ENCODE data around the gene PCDHA2. TPM values are rescaled to one million over a fixed set of nuclear protein-coding genes. Genes with fewer than 3 reads are reported as not detected.
"Not testable (repeated sequence)": the region's sequence is repeated elsewhere in the genome, so short reads cannot be mapped to it uniquely, and the experiment has no call there.

Gene PCDHA2
- not detected for total RNA-seq

DNA sequence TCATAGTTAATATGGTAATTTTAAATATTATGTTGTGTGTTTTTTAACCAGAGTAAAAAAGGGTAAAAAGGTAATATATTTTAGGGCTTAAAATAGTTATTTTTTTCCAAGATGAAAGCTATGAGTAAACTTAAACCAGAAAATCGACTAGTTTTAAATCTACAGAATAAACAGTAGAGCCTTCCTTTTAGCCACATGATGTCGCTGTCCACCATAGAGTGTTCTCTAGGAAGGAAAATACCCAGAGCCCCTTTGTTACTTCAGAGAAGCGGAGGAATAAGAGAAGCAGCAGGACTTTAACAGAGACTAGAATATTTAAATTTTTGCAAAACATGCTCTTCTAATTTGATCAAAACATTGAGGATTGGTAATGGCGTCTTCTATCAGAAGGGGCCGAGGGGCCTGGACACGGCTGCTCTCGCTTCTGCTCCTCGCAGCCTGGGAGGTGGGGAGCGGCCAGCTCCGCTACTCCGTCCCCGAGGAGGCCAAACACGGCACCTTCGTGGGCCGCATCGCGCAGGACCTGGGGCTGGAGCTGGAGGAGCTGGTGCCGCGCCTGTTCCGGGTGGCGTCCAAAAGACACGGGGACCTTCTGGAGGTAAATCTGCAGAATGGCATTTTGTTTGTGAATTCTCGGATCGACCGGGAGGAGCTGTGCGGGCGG lies at the start of gene PCDHA2:
TSS of gene PCDHA2 (plus strand) at position 258 of the 664 bp plus-strand sequence.
- Mint-ChIP-seq H3K27ac (no peak within 1 kb of the TSS), H3K27me3 (peaks cover 29% of the 10 kb centered on the region), H3K36me3 (peaks cover 9% of the 10 kb centered on the region), H3K4me1 (ENCODE audit: low read depth) (no peaks in the 10 kb centered on the region), H3K4me3 (no peak within 1 kb of the TSS), H3K9me3 (peaks cover 32% of the 10 kb centered on the region)
- intact Hi-C loops (cut with micrococcal nuclease), result loop anchor here (10.0 kb wide), 1 partner anchor 70 kb away; the partner anchor contains the start of gene PCDHA11
- ChIA-PET CTCF (no interaction called here), POLR2A (no interaction called here)
- DNase-seq, result no peak

DNA sequence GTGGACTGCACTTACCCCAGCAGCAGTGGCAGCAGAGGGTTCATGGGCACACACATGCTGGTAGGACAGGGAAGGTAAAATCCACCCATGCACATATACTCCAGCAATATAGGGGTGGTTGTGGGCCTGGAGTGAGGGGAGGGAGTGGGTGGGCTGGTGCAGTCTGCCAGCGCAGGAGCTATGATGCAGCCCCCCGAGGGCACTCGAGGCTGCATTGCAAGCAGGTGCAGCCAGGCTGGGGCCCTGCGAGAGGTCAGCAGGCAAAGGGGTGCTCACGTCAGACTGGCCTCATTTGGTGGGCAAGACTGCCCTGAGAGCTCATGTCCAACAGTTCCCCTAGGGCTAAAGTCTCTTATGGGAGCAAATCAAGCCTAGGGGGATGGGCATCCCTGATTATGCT lies 41.1 kb upstream of the PCDHA2 start:
- peaks cover 76% of the 10 kb centered on the region for H3K9me3 Mint-ChIP-seq
- ChIA-PET POLR2A (no interaction called here), CTCF (no interaction called here)
- DNase-seq, result no peak
- H3K27ac Mint-ChIP-seq, result no peak overlapping the region
- peaks cover 16% of the 10 kb centered on the region for H3K36me3 Mint-ChIP-seq
- no peaks in the 10 kb centered on the region for H3K4me1 Mint-ChIP-seq (ENCODE audit: low read depth)
- intact Hi-C loops (cut with micrococcal nuclease), result no loop called here
- H3K4me3 Mint-ChIP-seq, result peak overlapping the region; percentile 11
- peaks cover 9% of the 10 kb centered on the region for H3K27me3 Mint-ChIP-seq

DNA sequence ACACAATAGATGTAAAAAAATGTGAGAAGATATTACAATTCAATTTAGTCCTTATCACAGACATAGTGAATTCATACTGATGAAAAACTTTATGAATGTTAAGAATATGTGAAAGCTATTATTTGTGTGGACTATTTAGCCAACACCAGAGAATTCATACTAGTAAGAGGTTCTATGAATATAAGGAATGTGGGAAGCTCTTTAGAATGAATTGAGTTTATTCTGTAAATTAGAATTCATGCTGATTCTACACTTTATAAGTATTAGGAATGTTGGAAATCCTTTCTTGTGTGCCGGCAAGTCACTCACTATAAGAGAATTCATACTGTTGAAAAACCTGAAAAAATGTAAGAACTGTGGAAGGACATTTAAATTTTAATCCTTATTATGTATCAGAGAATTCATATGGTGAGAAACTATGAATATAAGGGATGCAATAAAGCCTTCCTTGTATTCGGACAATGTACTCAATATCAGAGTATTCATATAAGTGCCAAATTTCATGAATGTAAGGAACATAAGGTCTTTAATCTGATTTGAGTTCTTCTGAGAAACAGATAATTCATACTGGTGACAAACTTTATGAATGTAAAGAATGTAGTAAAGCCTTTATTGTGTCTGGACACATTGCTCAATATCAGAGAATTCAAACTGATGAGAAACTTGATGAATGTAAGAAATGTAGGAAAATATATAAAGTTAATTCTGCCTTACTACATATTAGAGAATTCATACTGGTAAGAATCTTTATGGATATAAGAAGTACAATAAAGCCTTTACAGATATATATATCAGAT lies 30.3 kb upstream of the PCDHA2 start:
- POLR2A ChIA-PET, result no interaction called here
- CTCF ChIA-PET, result interaction anchor here (0.5 kb wide), 1 partner anchor 347 kb away, joined by 3 read pairs; no protein-coding TSS in a partner anchor

DNA sequence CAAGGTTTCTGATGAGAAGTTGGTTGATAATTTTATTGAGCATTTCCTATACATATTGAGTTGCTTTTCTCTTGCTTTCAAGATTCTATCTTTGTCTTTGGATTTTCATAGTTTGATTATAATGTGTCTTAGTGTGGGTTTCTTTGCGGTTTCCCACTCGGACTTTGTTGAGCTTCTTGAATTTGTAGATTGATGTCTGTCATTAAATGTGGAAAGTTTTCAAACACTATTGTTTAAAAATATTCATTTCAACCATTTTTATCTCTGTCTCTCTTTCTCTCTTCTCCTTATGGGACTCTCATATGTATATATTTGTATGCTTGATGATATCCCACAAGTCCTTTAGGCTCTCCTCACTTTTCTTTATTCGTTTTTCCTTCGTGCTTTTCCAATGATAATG lies 27.2 kb upstream of the PCDHA2 start:
- DNase-seq, result no peak
- ChIA-PET POLR2A (no interaction called here), CTCF (interaction anchor here (0.6 to 1.1 kb wide), 2 partner anchors 431 to 553 kb away, joined by 3 read pairs; partner anchors contain the start of gene TAF7)
- no peaks in the 10 kb centered on the region for H3K4me1 Mint-ChIP-seq (ENCODE audit: low read depth)
- peaks cover 81% of the 10 kb centered on the region for H3K9me3 Mint-ChIP-seq
- no peak overlapping the region for H3K27ac Mint-ChIP-seq
- peaks cover 26% of the 10 kb centered on the region for H3K36me3 Mint-ChIP-seq
- H3K4me3 Mint-ChIP-seq, result no peak overlapping the region
- intact Hi-C loops (cut with micrococcal nuclease), result no loop called here
- no peaks in the 10 kb centered on the region for H3K27me3 Mint-ChIP-seq

More for the DNA sequence above, 30.3 kb upstream of the PCDHA2 start:
- intact Hi-C loops (cut with micrococcal nuclease), result no loop called here
- H3K4me3 Mint-ChIP-seq, result no peak overlapping the region
- peaks cover 86% of the 10 kb centered on the region for H3K9me3 Mint-ChIP-seq
- peaks cover 35% of the 10 kb centered on the region for H3K36me3 Mint-ChIP-seq
- DNase-seq, result no peak
- H3K27me3 Mint-ChIP-seq, result peaks cover 2% of the 10 kb centered on the region
- no peak overlapping the region for H3K27ac Mint-ChIP-seq
- no peaks in the 10 kb centered on the region for H3K4me1 Mint-ChIP-seq (ENCODE audit: low read depth)

DNA sequence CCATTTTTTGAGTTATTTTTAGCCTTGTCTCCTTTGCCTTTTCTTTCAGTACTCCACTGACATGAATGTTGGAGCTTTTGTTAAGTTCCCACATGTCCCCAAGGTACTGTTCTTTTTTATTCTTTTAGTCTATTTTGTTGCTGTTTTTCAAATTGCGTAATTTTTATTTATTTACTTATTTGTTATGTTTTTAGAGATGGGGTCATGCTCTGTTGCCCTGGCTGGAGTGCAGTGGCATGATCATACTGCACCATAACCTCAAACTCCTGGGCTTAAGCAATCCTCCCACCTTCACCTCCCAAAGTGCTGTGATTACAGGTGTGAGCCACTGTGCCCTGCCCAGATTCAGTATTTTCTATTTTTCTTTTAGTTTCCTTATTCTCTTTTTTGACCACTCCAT lies 14.1 kb upstream of the PCDHA2 start:
- peaks cover 6% of the 10 kb centered on the region for H3K36me3 Mint-ChIP-seq
- peaks cover 7% of the 10 kb centered on the region for H3K27me3 Mint-ChIP-seq
- H3K9me3 Mint-ChIP-seq, result peaks cover 73% of the 10 kb centered on the region
- H3K4me1 Mint-ChIP-seq (ENCODE audit: low read depth), result no peaks in the 10 kb centered on the region
- no peak for DNase-seq
- ChIA-PET POLR2A (no interaction called here), CTCF (no interaction called here)
- H3K27ac Mint-ChIP-seq, result no peak overlapping the region
- intact Hi-C loops (cut with micrococcal nuclease), result no loop called here
- no peak overlapping the region for H3K4me3 Mint-ChIP-seq

DNA sequence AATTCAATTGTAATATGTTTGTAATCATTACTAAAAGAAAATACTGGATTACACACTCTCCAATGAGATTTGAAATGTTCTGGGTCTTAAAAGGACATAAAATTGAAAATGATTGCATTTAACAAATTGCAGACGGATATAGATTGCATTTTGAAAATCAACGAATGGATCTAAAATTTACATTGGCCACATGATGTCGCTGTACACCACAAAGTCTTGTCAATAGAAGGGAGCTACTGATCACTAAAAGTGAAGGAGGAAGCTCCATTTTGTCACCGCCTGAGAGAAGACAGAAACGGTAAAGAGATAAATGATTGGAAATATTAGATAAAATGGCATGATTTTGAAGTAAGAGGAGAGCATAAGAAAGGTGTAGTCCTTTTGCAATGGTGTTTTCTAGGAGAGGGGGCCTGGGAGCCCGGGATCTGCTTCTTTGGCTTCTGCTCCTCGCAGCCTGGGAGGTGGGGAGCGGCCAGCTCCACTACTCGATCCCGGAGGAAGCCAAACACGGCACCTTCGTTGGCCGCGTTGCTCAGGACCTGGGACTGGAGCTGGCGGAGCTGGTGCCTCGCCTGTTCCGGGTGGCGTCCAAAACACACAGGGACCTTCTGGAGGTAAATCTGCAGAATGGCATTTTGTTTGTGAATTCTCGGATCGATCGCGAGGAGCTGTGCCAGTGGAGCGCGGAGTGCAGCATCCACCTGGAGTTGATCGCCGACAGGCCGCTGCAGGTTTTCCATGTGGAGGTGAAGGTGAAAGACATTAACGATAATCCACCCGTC lies 8.6 kb upstream of the PCDHA2 start, which contains the start of gene PCDHA1:
TSS of gene PCDHA1 (plus strand) at position 236 of the 782 bp plus-strand sequence.
- peaks cover 24% of the 10 kb centered on the region for H3K27me3 Mint-ChIP-seq
- no peak for DNase-seq
- intact Hi-C loops (cut with micrococcal nuclease), result no loop called here
- H3K4me3 Mint-ChIP-seq, result no peak within 1 kb of the TSS
- POLR2A ChIA-PET, result no interaction called here
- no peaks in the 10 kb centered on the region for H3K4me1 Mint-ChIP-seq (ENCODE audit: low read depth)
- H3K27ac Mint-ChIP-seq, result no peak within 1 kb of the TSS
- peaks cover 22% of the 10 kb centered on the region for H3K36me3 Mint-ChIP-seq
- H3K9me3 Mint-ChIP-seq, result peaks cover 56% of the 10 kb centered on the region
- CTCF ChIA-PET, result interaction anchor here (1.0 kb wide), 1 partner anchor 22 kb away, joined by 3 read pairs; no protein-coding TSS in a partner anchor

DNA sequence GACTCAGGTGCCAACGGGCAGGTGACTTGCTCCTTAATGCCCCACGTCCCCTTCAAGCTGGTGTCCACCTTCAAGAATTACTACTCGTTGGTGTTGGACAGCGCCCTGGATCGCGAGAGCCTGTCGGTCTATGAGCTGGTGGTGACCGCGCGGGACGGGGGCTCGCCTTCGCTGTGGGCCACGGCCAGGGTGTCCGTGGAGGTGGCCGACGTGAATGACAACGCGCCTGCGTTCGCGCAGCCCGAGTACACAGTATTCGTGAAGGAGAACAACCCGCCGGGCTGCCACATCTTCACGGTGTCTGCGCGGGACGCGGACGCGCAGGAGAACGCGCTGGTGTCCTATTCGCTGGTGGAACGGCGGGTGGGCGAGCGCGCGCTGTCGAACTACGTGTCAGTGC lies 7.2 kb upstream of the PCDHA2 start:
- POLR2A ChIA-PET; H3K4me1 Mint-ChIP-seq (ENCODE audit: low read depth); H3K4me3 Mint-ChIP-seq; H3K27ac Mint-ChIP-seq; CTCF ChIA-PET; intact Hi-C loops (cut with micrococcal nuclease); DNase-seq: not testable (repeated sequence)
- H3K27me3 Mint-ChIP-seq, result peaks cover 30% of the 10 kb centered on the region
- peaks cover 22% of the 10 kb centered on the region for H3K36me3 Mint-ChIP-seq
- peaks cover 53% of the 10 kb centered on the region for H3K9me3 Mint-ChIP-seq

DNA sequence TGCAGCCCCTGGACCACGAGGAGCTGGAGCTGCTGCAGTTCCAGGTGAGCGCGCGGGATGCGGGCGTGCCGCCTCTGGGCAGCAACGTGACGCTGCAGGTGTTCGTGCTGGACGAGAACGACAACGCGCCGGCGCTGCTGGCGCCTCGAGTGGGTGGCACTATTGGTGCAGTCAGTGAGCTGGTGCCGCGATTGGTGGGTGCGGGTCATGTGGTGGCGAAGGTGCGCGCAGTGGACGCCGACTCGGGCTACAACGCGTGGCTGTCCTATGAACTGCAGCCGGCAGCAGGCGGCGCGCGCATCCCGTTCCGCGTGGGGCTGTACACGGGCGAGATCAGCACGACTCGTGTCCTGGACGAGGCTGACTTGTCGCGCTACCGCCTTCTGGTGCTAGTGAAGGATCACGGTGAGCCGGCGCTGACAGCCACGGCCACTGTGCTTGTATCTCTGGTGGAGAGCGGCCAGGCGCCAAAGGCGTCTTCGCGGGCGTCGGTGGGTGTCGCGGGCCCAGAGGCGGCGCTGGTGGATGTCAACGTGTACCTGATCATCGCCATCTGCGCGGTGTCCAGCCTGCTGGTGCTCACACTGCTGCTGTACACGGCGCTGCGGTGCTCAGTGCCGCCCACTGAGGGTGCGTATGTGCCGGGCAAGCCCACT lies 6.7 kb upstream of the PCDHA2 start:
- DNase-seq; H3K4me3 Mint-ChIP-seq; CTCF ChIA-PET; H3K4me1 Mint-ChIP-seq (ENCODE audit: low read depth); POLR2A ChIA-PET; H3K27ac Mint-ChIP-seq; intact Hi-C loops (cut with micrococcal nuclease): not testable (repeated sequence)
- Mint-ChIP-seq H3K27me3 (peaks cover 33% of the 10 kb centered on the region), H3K36me3 (peaks cover 22% of the 10 kb centered on the region), H3K9me3 (peaks cover 48% of the 10 kb centered on the region)

DNA sequence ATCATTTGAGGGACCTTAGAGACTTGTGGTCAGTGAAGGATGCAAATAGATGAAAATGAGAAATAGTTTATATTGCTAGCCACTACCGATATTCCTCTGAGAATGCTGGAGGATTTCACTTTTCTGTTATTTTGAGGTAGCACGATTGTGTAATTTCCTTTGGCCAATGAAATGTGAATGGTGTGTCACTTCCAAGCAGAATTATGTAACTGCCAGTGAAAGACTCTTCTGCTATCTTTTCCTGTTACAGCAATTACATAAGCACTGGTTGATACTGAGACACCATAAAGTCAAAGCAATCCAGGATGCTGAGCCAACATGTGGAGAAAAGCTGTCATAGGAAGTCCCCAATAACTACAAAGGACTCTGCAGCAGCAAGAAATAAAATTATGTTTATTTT lies 3.6 kb upstream of the PCDHA2 start:
- DNase-seq, result no peak
- POLR2A ChIA-PET, result no interaction called here
- CTCF ChIA-PET, result no interaction called here
- intact Hi-C loops (cut with micrococcal nuclease), result loop anchor here (10.0 kb wide), 1 partner anchor 74 kb away; the partner anchor contains the start of gene PCDHA11
- H3K36me3 Mint-ChIP-seq, result peaks cover 24% of the 10 kb centered on the region
- peaks cover 54% of the 10 kb centered on the region for H3K9me3 Mint-ChIP-seq
- no peaks in the 10 kb centered on the region for H3K4me1 Mint-ChIP-seq (ENCODE audit: low read depth)
- H3K4me3 Mint-ChIP-seq, result no peak overlapping the region
- peaks cover 37% of the 10 kb centered on the region for H3K27me3 Mint-ChIP-seq
- H3K27ac Mint-ChIP-seq, result no peak overlapping the region

DNA sequence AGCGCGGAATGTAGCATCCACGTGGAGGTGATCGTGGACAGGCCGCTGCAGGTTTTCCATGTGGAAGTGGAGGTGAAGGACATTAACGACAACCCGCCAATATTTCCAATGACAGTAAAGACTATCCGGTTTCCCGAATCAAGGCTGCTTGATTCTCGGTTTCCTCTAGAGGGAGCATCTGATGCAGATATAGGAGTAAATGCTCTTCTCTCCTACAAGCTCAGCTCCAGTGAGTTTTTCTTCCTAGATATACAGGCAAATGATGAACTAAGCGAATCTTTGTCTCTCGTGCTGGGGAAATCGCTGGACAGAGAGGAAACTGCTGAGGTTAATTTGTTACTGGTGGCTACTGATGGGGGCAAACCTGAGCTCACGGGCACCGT lies 598 bp downstream of the PCDHA2 start:
- no peaks in the 10 kb centered on the region for H3K4me1 Mint-ChIP-seq (ENCODE audit: low read depth)
- H3K36me3 Mint-ChIP-seq, result peaks cover 8% of the 10 kb centered on the region
- peaks cover 31% of the 10 kb centered on the region for H3K27me3 Mint-ChIP-seq
- H3K9me3 Mint-ChIP-seq, result peaks cover 33% of the 10 kb centered on the region
- DNase-seq, result no peak
- H3K27ac Mint-ChIP-seq, result no peak overlapping the region
- intact Hi-C loops (cut with micrococcal nuclease), result loop anchor here (10.0 kb wide), 1 partner anchor 70 kb away; the partner anchor contains the start of gene PCDHA11
- POLR2A ChIA-PET, result no interaction called here
- no peak overlapping the region for H3K4me3 Mint-ChIP-seq
- CTCF ChIA-PET, result no interaction called here

DNA sequence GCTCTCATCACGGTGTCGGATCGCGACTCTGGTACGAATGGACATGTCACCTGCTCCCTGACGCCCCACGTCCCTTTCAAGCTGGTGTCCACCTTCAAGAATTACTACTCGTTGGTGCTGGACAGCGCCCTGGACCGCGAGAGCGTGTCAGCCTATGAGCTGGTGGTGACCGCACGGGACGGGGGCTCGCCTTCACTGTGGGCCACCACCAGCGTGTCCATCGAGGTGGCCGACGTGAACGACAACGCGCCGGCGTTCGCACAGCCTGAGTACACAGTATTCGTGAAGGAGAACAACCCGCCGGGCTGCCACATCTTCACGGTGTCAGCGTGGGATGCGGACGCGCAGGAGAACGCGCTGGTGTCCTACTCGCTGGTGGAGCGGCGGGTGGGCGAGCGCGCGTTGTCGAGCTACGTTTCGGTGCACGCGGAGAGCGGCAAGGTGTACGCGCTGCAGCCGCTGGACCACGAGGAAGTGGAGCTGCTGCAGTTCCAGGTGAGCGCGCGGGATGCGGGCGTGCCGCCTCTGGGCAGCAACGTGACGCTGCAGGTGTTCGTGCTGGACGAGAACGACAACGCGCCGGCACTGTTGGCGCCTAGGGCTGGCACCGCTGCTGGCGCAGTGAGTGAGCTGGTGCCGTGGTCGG lies 1.5 kb downstream of the PCDHA2 start:
- intact Hi-C loops (cut with micrococcal nuclease), result loop anchor here (10.0 kb wide), 1 partner anchor 69 kb away; the partner anchor contains the start of gene PCDHA11
- H3K27me3 Mint-ChIP-seq, result peaks cover 32% of the 10 kb centered on the region
- H3K4me3 Mint-ChIP-seq; H3K4me1 Mint-ChIP-seq (ENCODE audit: low read depth); H3K27ac Mint-ChIP-seq; POLR2A ChIA-PET; CTCF ChIA-PET; H3K36me3 Mint-ChIP-seq; DNase-seq: not testable (repeated sequence)
- H3K9me3 Mint-ChIP-seq, result peaks cover 36% of the 10 kb centered on the region

All from activated CD4-positive, alpha-beta memory T cell treated with anti-CD3 and anti-CD28 coated beads for 36 hours (primary cell).